H1 (cell line): ENCODE data around the gene MEGF9. TPM values are rescaled to one million over a fixed set of nuclear protein-coding genes. Genes with fewer than 3 reads are reported as not detected.

Experiments used
- CHD7 ChIP-seq: fragments of 300-600 bp; sonication (generic); IDR thresholded peaks from 2 replicates; pipeline ENCODE4 v1.7.1; 2012; ENCODE audit warnings: low read length, moderate library complexity, mild to moderate bottlenecking, inconsistent platforms; ENCODE audit not compliant: insufficient replicate concordance
- E2F6 ChIP-seq: IDR thresholded peaks from 2 replicates; pipeline ENCODE4 v1.6.1; 2012; ENCODE audit warnings: inconsistent platforms
- GTF2F1 ChIP-seq: IDR thresholded peaks from 2 replicates; pipeline ENCODE4 v1.6.1; 2012; ENCODE audit warnings: low read depth, low read length, improper control_type of control experiment, borderline replicate concordance
- SP4 ChIP-seq: IDR thresholded peaks from 2 replicates; pipeline ENCODE4 v1.6.1; 2012; ENCODE audit warnings: low read length, inconsistent platforms
- TBP ChIP-seq: IDR thresholded peaks from 2 replicates; pipeline ENCODE4 v1.6.1; 2011; ENCODE audit warnings: low read depth, low read length, improper control_type of control experiment
- polyA plus RNA-seq, 7 experiments: library from polyadenylated mRNA; depleted of rRNA in 3 of 7; stranded (reverse) in 5 of 7; unstranded in 2 of 7; fragments of >200 nt in 5 of 7; fragments of 200-250 nt in 2 of 7; gene quantifications; 1 replicate in 5 of 7; 2 replicates in 1 of 7; 4 replicates in 1 of 7; pipeline versions ENCODE4 v1.2.1 to v1.2.3, GENCODE V29; 2011 to 2013; ENCODE audit warnings: missing spikeins in 2 of 7, mixed read lengths in 2 of 7
- total RNA-seq: library from RNA; stranded (reverse); fragmentation: NEBNext Ultra II Directional; extraction: Animal tissue kit (Norgen Biotek cat#: 25700); gene quantifications from 2 replicates; pipeline ENCODE4 v1.2.1, GENCODE V29; 2021

Gene MEGF9
- total and polyA plus RNA-seq, 2 of the 8 experiments (the other 6 are each of a cell fraction or from before 2014, with no cell fraction given) = 0.45 to 1.8 TPM

GRCh38 chr9:120628207-120628924 lies 85.9 kb downstream of the MEGF9 start (continued):
- TF ChIP-seq TBP (no peak), SP4 (no peak), GTF2F1 (no peak), CHD7 (no peak), E2F6 (no peak)
